Measurements from ENCODE around the gene CPA5. TPM values are rescaled to one million over a fixed set of nuclear protein-coding genes. Genes with fewer than 3 reads are reported as not detected.

Gene CPA5
- total RNA-seq, 2 experiments from 2014 or later, result not detected

GRCh38 chr7:130388671-130389070 is 44.1 kb downstream of the CPA5 start:
- H3K36me3 ChIP-seq (ENCODE audit: insufficient read depth, low read length), result no peaks in the 10 kb centered on the region
- intact Hi-C loops (cut with micrococcal nuclease; ENCODE audit: unreplicated experiment), result no loop called here
- no peak overlapping the region for H3K27ac ChIP-seq (ENCODE audit: low read depth, low read length, poor library complexity, severe bottlenecking)
- H2AFZ ChIP-seq (ENCODE audit: low read length), result no peak overlapping the region
- H4K20me1 ChIP-seq (ENCODE audit: insufficient read depth, low read length), result no peaks in the 10 kb centered on the region
- no peaks in the 10 kb centered on the region for H3K4me1 ChIP-seq (ENCODE audit: insufficient read depth, low read length, poor library complexity, severe bottlenecking)
- H3K4me2 ChIP-seq (ENCODE audit: low read length), result no peak overlapping the region
- POLR2A ChIA-PET, result no interaction called here
- H3K79me2 ChIP-seq (ENCODE audit: insufficient read depth, low read depth, low read length), result no peaks in the 10 kb centered on the region
- H3K9me2 ChIP-seq (ENCODE audit: insufficient read depth, low read length), result no peaks in the 10 kb centered on the region
- DNase-seq (ENCODE audit: low spot score), result no peak
- BruUV-seq (replicated peaks), result no TSS peak
- CTCF ChIA-PET (ENCODE audit: unreplicated experiment), result no interaction called here
- TF ChIP-seq EZH2phosphoT487 (IDR thresholded peaks at IDR 0.05; ENCODE audit: borderline replicate concordance, low read depth, low read length), result no peak
- TF ChIP-seq CTCF (conservative IDR thresholded peaks at IDR 0.05; ENCODE audit: low read length), result no peak
- no peak overlapping the region for H3K4me3 ChIP-seq (ENCODE audit: low read depth, low read length, poor library complexity, severe bottlenecking)
- H3K9me3 ChIP-seq (ENCODE audit: low read length), result no peaks in the 10 kb centered on the region

GRCh38 chr7:130390486-130390885 is 45.9 kb downstream of the CPA5 start:
- CTCF ChIA-PET (ENCODE audit: unreplicated experiment), result no interaction called here
- Histone ChIP-seq H3K4me1 (ENCODE audit: insufficient read depth, low read length, poor library complexity, severe bottlenecking) (no peaks in the 10 kb centered on the region), H2AFZ (ENCODE audit: low read length) (no peak overlapping the region), H4K20me1 (ENCODE audit: insufficient read depth, low read length) (no peaks in the 10 kb centered on the region), H3K9me2 (ENCODE audit: insufficient read depth, low read length) (no peaks in the 10 kb centered on the region), H3K36me3 (ENCODE audit: insufficient read depth, low read length) (no peaks in the 10 kb centered on the region), H3K4me3 (ENCODE audit: low read depth, low read length, poor library complexity, severe bottlenecking) (no peak overlapping the region), H3K27ac (ENCODE audit: low read depth, low read length, poor library complexity, severe bottlenecking) (no peak overlapping the region), H3K79me2 (ENCODE audit: insufficient read depth, low read depth, low read length) (no peaks in the 10 kb centered on the region), H3K4me2 (ENCODE audit: low read length) (no peak overlapping the region), H3K9me3 (ENCODE audit: low read length) (no peaks in the 10 kb centered on the region)
- DNase-seq (ENCODE audit: low spot score), result no peak
- no peak for TF ChIP-seq CTCF (conservative IDR thresholded peaks at IDR 0.05; ENCODE audit: low read length)
- TF ChIP-seq EZH2phosphoT487 (IDR thresholded peaks at IDR 0.05; ENCODE audit: borderline replicate concordance, low read depth, low read length), result no peak
- no TSS peak for BruUV-seq (replicated peaks)
- POLR2A ChIA-PET, result no interaction called here
- intact Hi-C loops (cut with micrococcal nuclease; ENCODE audit: unreplicated experiment), result no loop called here

- Histone ChIP-seq H3K4me3 (ENCODE audit: low read depth, low read length, poor library complexity, severe bottlenecking) (no peak overlapping the region), H3K36me3 (ENCODE audit: insufficient read depth, low read length) (no peaks in the 10 kb centered on the region), H3K9me2 (ENCODE audit: insufficient read depth, low read length) (no peaks in the 10 kb centered on the region), H4K20me1 (ENCODE audit: insufficient read depth, low read length) (no peaks in the 10 kb centered on the region), H3K79me2 (ENCODE audit: insufficient read depth, low read depth, low read length) (no peaks in the 10 kb centered on the region), H2AFZ (ENCODE audit: low read length) (no peak overlapping the region), H3K9me3 (ENCODE audit: low read length) (no peaks in the 10 kb centered on the region), H3K27ac (ENCODE audit: low read depth, low read length, poor library complexity, severe bottlenecking) (no peak overlapping the region), H3K4me2 (ENCODE audit: low read length) (no peak overlapping the region), H3K4me1 (ENCODE audit: insufficient read depth, low read length, poor library complexity, severe bottlenecking) (no peaks in the 10 kb centered on the region)
- ChIA-PET CTCF (ENCODE audit: unreplicated experiment) (interaction anchor here (0.8 kb wide), 1 partner anchor 10 kb away, joined by 3 read pairs; no protein-coding TSS in a partner anchor), POLR2A (no interaction called here)
- no TSS peak for BruUV-seq (replicated peaks)
- TF ChIP-seq CTCF (conservative IDR thresholded peaks at IDR 0.05; ENCODE audit: low read length), result no peak
- no peak for TF ChIP-seq EZH2phosphoT487 (IDR thresholded peaks at IDR 0.05; ENCODE audit: borderline replicate concordance, low read depth, low read length)
- DNase-seq (ENCODE audit: low spot score), result no peak
- intact Hi-C loops (cut with micrococcal nuclease; ENCODE audit: unreplicated experiment), result no loop called here
Observed at GRCh38 chr7:130393101-130393561, 48.5 kb downstream of the CPA5 start.

Data from OCI-LY7 (cell line).